HL-60 (cell line): ENCODE measurements around the gene TMEM242.

Source experiments
- POLR2AphosphoS5 ChIP-seq: IDR thresholded peaks from 2 replicates; pipeline ENCODE4 v1.6.1; 2012; ENCODE audit warnings: low read depth
- TF ChIP-seq, protein P1 (sequence below): IDR thresholded peaks from one replicate; pipeline ENCODE4 v1.5.1; 2011; ENCODE audit warnings: low read length, control low read depth, inconsistent platforms; ENCODE audit not compliant: insufficient read depth
- TF ChIP-seq, protein P2 (sequence below): IDR thresholded peaks from 2 replicates; pipeline ENCODE4 v1.6.1; 2012; ENCODE audit warnings: low read depth; ENCODE audit not compliant: insufficient replicate concordance

DNA sequence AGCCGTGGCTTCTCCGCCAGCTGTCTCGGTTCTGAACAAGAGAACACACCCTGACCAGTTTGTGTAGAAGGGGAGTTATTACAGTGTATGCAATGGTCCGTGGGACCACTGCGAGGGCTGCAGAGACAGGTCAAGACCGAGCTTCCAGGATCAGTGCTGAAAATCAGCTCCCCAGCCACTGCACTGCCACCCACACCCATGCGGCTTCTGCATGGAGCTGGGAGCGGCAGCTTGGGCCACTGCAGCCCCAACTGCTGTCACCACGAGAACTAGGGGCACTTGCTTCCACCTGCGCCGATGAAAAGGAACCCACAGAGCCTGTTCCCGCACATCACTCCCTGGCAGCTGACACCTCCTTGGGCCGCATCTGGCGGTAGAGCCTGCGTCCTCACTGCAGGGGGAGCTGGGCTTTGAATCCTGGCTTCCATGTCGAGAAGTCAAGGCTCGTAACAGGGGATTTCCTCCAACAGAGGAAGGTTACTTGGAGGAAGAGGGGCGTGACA lies 56.2 kb downstream of the TMEM242 start:
- TF ChIP-seq, protein P1, sequence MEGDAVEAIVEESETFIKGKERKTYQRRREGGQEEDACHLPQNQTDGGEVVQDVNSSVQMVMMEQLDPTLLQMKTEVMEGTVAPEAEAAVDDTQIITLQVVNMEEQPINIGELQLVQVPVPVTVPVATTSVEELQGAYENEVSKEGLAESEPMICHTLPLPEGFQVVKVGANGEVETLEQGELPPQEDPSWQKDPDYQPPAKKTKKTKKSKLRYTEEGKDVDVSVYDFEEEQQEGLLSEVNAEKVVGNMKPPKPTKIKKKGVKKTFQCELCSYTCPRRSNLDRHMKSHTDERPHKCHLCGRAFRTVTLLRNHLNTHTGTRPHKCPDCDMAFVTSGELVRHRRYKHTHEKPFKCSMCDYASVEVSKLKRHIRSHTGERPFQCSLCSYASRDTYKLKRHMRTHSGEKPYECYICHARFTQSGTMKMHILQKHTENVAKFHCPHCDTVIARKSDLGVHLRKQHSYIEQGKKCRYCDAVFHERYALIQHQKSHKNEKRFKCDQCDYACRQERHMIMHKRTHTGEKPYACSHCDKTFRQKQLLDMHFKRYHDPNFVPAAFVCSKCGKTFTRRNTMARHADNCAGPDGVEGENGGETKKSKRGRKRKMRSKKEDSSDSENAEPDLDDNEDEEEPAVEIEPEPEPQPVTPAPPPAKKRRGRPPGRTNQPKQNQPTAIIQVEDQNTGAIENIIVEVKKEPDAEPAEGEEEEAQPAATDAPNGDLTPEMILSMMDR = no peak
- no peak for TF ChIP-seq POLR2AphosphoS5
- TF ChIP-seq, protein P2, sequence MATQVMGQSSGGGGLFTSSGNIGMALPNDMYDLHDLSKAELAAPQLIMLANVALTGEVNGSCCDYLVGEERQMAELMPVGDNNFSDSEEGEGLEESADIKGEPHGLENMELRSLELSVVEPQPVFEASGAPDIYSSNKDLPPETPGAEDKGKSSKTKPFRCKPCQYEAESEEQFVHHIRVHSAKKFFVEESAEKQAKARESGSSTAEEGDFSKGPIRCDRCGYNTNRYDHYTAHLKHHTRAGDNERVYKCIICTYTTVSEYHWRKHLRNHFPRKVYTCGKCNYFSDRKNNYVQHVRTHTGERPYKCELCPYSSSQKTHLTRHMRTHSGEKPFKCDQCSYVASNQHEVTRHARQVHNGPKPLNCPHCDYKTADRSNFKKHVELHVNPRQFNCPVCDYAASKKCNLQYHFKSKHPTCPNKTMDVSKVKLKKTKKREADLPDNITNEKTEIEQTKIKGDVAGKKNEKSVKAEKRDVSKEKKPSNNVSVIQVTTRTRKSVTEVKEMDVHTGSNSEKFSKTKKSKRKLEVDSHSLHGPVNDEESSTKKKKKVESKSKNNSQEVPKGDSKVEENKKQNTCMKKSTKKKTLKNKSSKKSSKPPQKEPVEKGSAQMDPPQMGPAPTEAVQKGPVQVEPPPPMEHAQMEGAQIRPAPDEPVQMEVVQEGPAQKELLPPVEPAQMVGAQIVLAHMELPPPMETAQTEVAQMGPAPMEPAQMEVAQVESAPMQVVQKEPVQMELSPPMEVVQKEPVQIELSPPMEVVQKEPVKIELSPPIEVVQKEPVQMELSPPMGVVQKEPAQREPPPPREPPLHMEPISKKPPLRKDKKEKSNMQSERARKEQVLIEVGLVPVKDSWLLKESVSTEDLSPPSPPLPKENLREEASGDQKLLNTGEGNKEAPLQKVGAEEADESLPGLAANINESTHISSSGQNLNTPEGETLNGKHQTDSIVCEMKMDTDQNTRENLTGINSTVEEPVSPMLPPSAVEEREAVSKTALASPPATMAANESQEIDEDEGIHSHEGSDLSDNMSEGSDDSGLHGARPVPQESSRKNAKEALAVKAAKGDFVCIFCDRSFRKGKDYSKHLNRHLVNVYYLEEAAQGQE = no peak
